ENCODE results near the gene DNAH14.

GRCh38 chr1:225371366-225372010, 442.0 kb downstream of the DNAH14 start:
- no peak for TF ChIP-seq CTCF (IDR thresholded peaks at IDR 0.05)
- TF ChIP-seq POLR2A (IDR thresholded peaks at IDR 0.05), result no peak
